OCI-LY7 (cell line): ENCODE data around the gene ARFGAP3. TPM values are rescaled to one million over a fixed set of nuclear protein-coding genes. Genes with fewer than 3 reads are reported as not detected.

Source experiments
- BruUV-seq: library from RNA; stranded (reverse); fragments of 400-500 nt; replicated peaks from 2 replicates; lab custom pipeline; 2021; lab: Mats Ljungman, UMichigan
- CTCF ChIA-PET: fragments of 300-600 bp; sonication (Branson Sonifier 250); formaldehyde crosslinking; loops from one replicate; lab custom pipeline; 2022; ENCODE audit warnings: antibody characterized with exemption; ENCODE audit not compliant: unreplicated experiment; lab: Charles Lee
- POLR2A ChIA-PET: fragments of 300-600 bp; sonication (Branson Sonifier 250); formaldehyde crosslinking; loops from one replicate; lab custom pipeline; 2022; ENCODE audit warnings: antibody characterized with exemption; lab: Charles Lee
- DNase-seq: peaks from one replicate; pipeline ENCODE4 v3.0.0-alpha.2; 2015; ENCODE audit warnings: low spot score
- H2AFZ ChIP-seq: fragments of 200-600 bp; sonication (generic), shearing (Covaris generic); 2 replicates; pipeline ENCODE4 v1.6.1; 2014; ENCODE audit warnings: mild to moderate bottlenecking, antibody characterized with exemption, low read length, moderate library complexity
- H3K27ac ChIP-seq: fragments of 200-600 bp; sonication (generic); 2 replicates; pipeline ENCODE4 v1.5.1; 2014; ENCODE audit warnings: mixed run types, low read depth, mild to moderate bottlenecking, moderate library complexity, low read length, inconsistent platforms; ENCODE audit not compliant: poor library complexity, severe bottlenecking
- H3K36me3 ChIP-seq: fragments of 200-600 bp; sonication (generic); 2 replicates; pipeline ENCODE4 v1.6.1; 2014; ENCODE audit warnings: mild to moderate bottlenecking, antibody characterized with exemption, low read length, moderate library complexity, mixed read lengths; ENCODE audit not compliant: insufficient read depth
- H3K4me1 ChIP-seq: fragments of 200-600 bp; sonication (generic); 2 replicates; pipeline ENCODE4 v1.5.1; 2014; ENCODE audit warnings: mild to moderate bottlenecking, low read length; ENCODE audit not compliant: insufficient read depth, poor library complexity, severe bottlenecking
- H3K4me2 ChIP-seq: fragments of 200-600 bp; sonication (generic); 2 replicates; pipeline ENCODE4 v1.6.1; 2014; ENCODE audit warnings: mild to moderate bottlenecking, low read length
- H3K4me3 ChIP-seq: fragments of 200-600 bp; sonication (generic); 2 replicates; pipeline ENCODE4 v1.5.1; 2014; ENCODE audit warnings: mild to moderate bottlenecking, low read depth, low read length; ENCODE audit not compliant: poor library complexity, severe bottlenecking
- H3K79me2 ChIP-seq: fragments of 200-600 bp; sonication (generic); 2 replicates; pipeline ENCODE4 v1.6.1; 2016; ENCODE audit warnings: low read depth, mild to moderate bottlenecking, low read length, moderate library complexity, mixed read lengths; ENCODE audit not compliant: insufficient read depth
- H3K9me2 ChIP-seq: fragments of 200-600 bp; sonication (generic); 2 replicates; pipeline ENCODE4 v1.6.1; 2016; ENCODE audit warnings: mild to moderate bottlenecking, low read length, mixed read lengths; ENCODE audit not compliant: insufficient read depth
- H3K9me3 ChIP-seq: fragments of 200-600 bp; sonication (generic); 2 replicates; pipeline ENCODE4 v1.6.1; 2014; ENCODE audit warnings: mild to moderate bottlenecking, mixed run types, low read length, mixed read lengths
- H4K20me1 ChIP-seq: fragments of 200-600 bp; sonication (generic); 2 replicates; pipeline ENCODE4 v1.6.1; 2014; ENCODE audit warnings: mild to moderate bottlenecking, antibody characterized with exemption, low read length, moderate library complexity, mixed read lengths; ENCODE audit not compliant: insufficient read depth
- EZH2phosphoT487 ChIP-seq: fragments of 200-600 bp; sonication (generic); IDR thresholded peaks from 2 replicates; pipeline ENCODE4 v1.6.1; 2018; ENCODE audit warnings: low read depth, borderline replicate concordance, mild to moderate bottlenecking, mixed run types, antibody characterized with exemption, low read length, moderate library complexity, mixed read lengths
- intact Hi-C: fragments of 100-400 bp; cut with micrococcal nuclease; formaldehyde crosslinking; loops from one replicate; pipeline ENCODE4 v1.10.0; 2022; ENCODE audit not compliant: unreplicated experiment
- total RNA-seq, 2 experiments: library from RNA; depleted of rRNA in 1 of 2; stranded (reverse); fragments of >200 nt in 1 of 2; shearing (Covaris generic) in 1 of 2; gene quantifications; 2 replicates each; pipeline ENCODE4 v1.2.3, GENCODE V29; 2014 to 2022
- TF ChIP-seq, protein P1 (sequence below): fragments of 200-600 bp; sonication (generic); conservative IDR thresholded peaks from 2 replicates; pipeline ENCODE4 v1.5.1; 2014; ENCODE audit warnings: mild to moderate bottlenecking, antibody characterized with exemption, low read length, moderate library complexity, mixed read lengths

The ARFGAP3 gene
- total RNA-seq, 2 experiments from 2014 or later, result 24.2 to 47.0 TPM

GRCh38 chr22:42856179-42856864, 751 bp downstream of the ARFGAP3 start:
- intact Hi-C loops, result loop anchor here (5.0 kb wide), 1 partner anchor 231 kb away; the partner anchor contains the start of gene TTLL1
- BruUV-seq, result no TSS peak
- H3K36me3 ChIP-seq, result no peaks in the 10 kb centered on the region; the same call in 1 of the 2 replicates
- H4K20me1 ChIP-seq, result no peaks in the 10 kb centered on the region
- H3K4me1 ChIP-seq, result peaks cover 21% of the 10 kb centered on the region
- peak; percentile 57 for DNase-seq
- no peaks in the 10 kb centered on the region for H3K9me2 ChIP-seq
- TF ChIP-seq EZH2phosphoT487, result no peak
- TF ChIP-seq, protein P1, sequence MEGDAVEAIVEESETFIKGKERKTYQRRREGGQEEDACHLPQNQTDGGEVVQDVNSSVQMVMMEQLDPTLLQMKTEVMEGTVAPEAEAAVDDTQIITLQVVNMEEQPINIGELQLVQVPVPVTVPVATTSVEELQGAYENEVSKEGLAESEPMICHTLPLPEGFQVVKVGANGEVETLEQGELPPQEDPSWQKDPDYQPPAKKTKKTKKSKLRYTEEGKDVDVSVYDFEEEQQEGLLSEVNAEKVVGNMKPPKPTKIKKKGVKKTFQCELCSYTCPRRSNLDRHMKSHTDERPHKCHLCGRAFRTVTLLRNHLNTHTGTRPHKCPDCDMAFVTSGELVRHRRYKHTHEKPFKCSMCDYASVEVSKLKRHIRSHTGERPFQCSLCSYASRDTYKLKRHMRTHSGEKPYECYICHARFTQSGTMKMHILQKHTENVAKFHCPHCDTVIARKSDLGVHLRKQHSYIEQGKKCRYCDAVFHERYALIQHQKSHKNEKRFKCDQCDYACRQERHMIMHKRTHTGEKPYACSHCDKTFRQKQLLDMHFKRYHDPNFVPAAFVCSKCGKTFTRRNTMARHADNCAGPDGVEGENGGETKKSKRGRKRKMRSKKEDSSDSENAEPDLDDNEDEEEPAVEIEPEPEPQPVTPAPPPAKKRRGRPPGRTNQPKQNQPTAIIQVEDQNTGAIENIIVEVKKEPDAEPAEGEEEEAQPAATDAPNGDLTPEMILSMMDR, result no peak
- ChIA-PET POLR2A (interaction anchor here (0.6 to 1.2 kb wide), 6 partner anchors 12 to 920 kb away, joined by 3 to 4 read pairs (median 3); no protein-coding TSS in a partner anchor), CTCF (interaction anchor here (2.9 kb wide), 1 partner anchor 11 kb away, joined by 11 read pairs; no protein-coding TSS in a partner anchor)
- peaks cover 8% of the 10 kb centered on the region; the same call in 1 of the 2 replicates for H3K79me2 ChIP-seq
- H2AFZ ChIP-seq, result peak overlapping the region; percentile 74
- H3K9me3 ChIP-seq, result no peaks in the 10 kb centered on the region
- peak overlapping the region; percentile 86 for H3K4me2 ChIP-seq
- no peak overlapping the region for H3K27ac ChIP-seq
- peak overlapping the region; percentile 74 for H3K4me3 ChIP-seq

DNA sequence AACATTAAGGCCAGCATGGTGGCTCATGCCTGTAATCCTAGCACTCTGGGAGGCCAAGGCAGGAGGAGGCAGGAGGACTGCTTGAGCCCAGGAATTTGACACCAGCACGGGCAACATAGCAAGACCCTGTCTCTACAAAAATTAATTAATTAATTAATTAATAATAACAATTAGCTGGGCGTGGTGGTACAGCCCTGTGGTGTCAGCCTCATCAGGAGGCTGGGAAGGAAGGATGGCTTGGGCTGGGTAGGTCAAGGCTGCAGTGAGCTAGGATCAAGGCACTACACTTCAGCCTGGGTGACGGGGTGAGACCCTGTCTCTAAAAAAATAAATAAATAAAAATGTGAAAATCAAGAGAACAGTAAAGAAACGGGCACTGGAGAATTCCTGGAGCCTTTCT, 1.4 kb downstream of the ARFGAP3 start:
- BruUV-seq, result no TSS peak
- Histone ChIP-seq H4K20me1 (no peaks in the 10 kb centered on the region), H3K4me2 (peak overlapping the region; percentile 86), H3K9me3 (no peaks in the 10 kb centered on the region), H3K79me2 (peaks cover 8% of the 10 kb centered on the region; the same call in 1 of the 2 replicates), H3K9me2 (no peaks in the 10 kb centered on the region), H3K27ac (no peak overlapping the region), H3K4me1 (peaks cover 19% of the 10 kb centered on the region), H2AFZ (peak overlapping the region; percentile 74; the same call in 1 of the 2 replicates), H3K36me3 (no peaks in the 10 kb centered on the region; the same call in 1 of the 2 replicates), H3K4me3 (peak overlapping the region; percentile 74)
- TF ChIP-seq EZH2phosphoT487, result no peak
- TF ChIP-seq, protein P1, result no peak
- intact Hi-C loops, result loop anchor here (5.0 kb wide), 1 partner anchor 232 kb away; the partner anchor contains the start of gene TTLL1
- DNase-seq, result no peak
- ChIA-PET CTCF (no interaction called here), POLR2A (interaction anchor here (0.6 to 1.2 kb wide), 3 partner anchors 11 to 919 kb away, joined by 3 read pairs; no protein-coding TSS in a partner anchor)
